IMR-90 (cell line): ENCODE measurements around the gene MINDY2. TPM values are rescaled to one million over a fixed set of nuclear protein-coding genes. Genes with fewer than 3 reads are reported as not detected.

Experiments
- ATAC-seq: fragments of 200-7000 bp; cut with Tn5 transposase; 2 replicates; pipeline ENCODE4 v1.9.1; 2020; ENCODE audit warnings: low read depth, mild to moderate bottlenecking, moderate library complexity
- BruUV-seq: library from RNA; stranded (reverse); fragments of 400-500 nt; replicated peaks from 2 replicates; lab custom pipeline; 2021; lab: Mats Ljungman, UMichigan
- CTCF ChIA-PET: fragments of 300-600 bp; formaldehyde crosslinking; extraction: SDS; loops from one replicate; lab custom pipeline; 2021; ENCODE audit warnings: antibody characterized with exemption; lab: Yijun Ruan, JAX
- POLR2A ChIA-PET: fragments of 300-600 bp; sonication (Branson Sonifier 250); formaldehyde crosslinking; loops from one replicate; lab custom pipeline; 2022; ENCODE audit warnings: antibody characterized with exemption; ENCODE audit not compliant: unreplicated experiment; lab: Charles Lee
- DNase-seq: peaks from one replicate; pipeline ENCODE4 v3.0.0; 2013
- H2AFZ ChIP-seq: replicated peaks from 2 replicates; pipeline ENCODE3; 2013; ENCODE audit warnings: low read length, mild to moderate bottlenecking; ENCODE audit not compliant: poor library complexity
- H2AK5ac ChIP-seq: 2 replicates; pipeline ENCODE4 v1.6.1; 2013; ENCODE audit warnings: low read depth, low read length, inconsistent platforms
- H2AK9ac ChIP-seq: replicated peaks from 2 replicates; pipeline ENCODE3; 2013; ENCODE audit warnings: mild to moderate bottlenecking, low read depth, low read length, moderate library complexity; ENCODE audit not compliant: poor library complexity
- H2BK120ac ChIP-seq: 2 replicates; pipeline ENCODE4 v1.6.1; 2013; ENCODE audit warnings: low read depth, low read length, inconsistent platforms
- H2BK15ac ChIP-seq: 3 replicates; pipeline ENCODE4 v1.6.1; 2013; ENCODE audit warnings: low read depth, low read length, inconsistent platforms
- H2BK20ac ChIP-seq: 2 replicates; pipeline ENCODE4 v1.6.1; 2013; ENCODE audit warnings: low read depth, mild to moderate bottlenecking, inconsistent platforms, low read length, moderate library complexity
- H2BK5ac ChIP-seq: 2 replicates; pipeline ENCODE4 v1.6.1; 2013; ENCODE audit warnings: mild to moderate bottlenecking, low read depth, low read length, inconsistent platforms; ENCODE audit not compliant: poor library complexity, severe bottlenecking
- H3K14ac ChIP-seq: replicated peaks from 2 replicates; pipeline ENCODE4 v1.6.1; 2013; ENCODE audit warnings: low read depth, low read length, inconsistent platforms
- H3K18ac ChIP-seq: 2 replicates; pipeline ENCODE4 v1.6.1; 2013; ENCODE audit warnings: low read depth, low read length, control low read depth
- H3K23ac ChIP-seq: 2 replicates; pipeline ENCODE4 v1.6.1; 2013; ENCODE audit warnings: low read depth, low read length, inconsistent platforms
- H3K27ac ChIP-seq: 2 replicates; pipeline ENCODE4 v1.5.1; 2013; ENCODE audit warnings: mild to moderate bottlenecking, control low read depth, low read length; ENCODE audit not compliant: insufficient read depth
- H3K27me3 ChIP-seq: 2 replicates; pipeline ENCODE4 v1.6.1; 2013; ENCODE audit warnings: low read length; ENCODE audit not compliant: control insufficient read depth, insufficient read depth
- H3K36me3 ChIP-seq: 2 replicates; pipeline ENCODE4 v1.6.1; 2013; ENCODE audit warnings: low read length, mixed read lengths; ENCODE audit not compliant: control insufficient read depth, insufficient read depth
- H3K4ac ChIP-seq: 2 replicates; pipeline ENCODE4 v1.6.1; 2013; ENCODE audit warnings: low read depth, low read length, inconsistent platforms
- H3K4me1 ChIP-seq: 2 replicates; pipeline ENCODE4 v1.6.1; 2013; ENCODE audit warnings: low read length, mixed read lengths; ENCODE audit not compliant: control insufficient read depth, insufficient read depth
- H3K4me2 ChIP-seq: 2 replicates; pipeline ENCODE4 v1.6.1; 2013; ENCODE audit warnings: low read depth, mild to moderate bottlenecking, control low read depth, low read length, moderate library complexity
- H3K4me3 ChIP-seq: 2 replicates; pipeline ENCODE4 v1.5.1; 2013; ENCODE audit warnings: low read depth, mild to moderate bottlenecking, control low read depth, low read length, moderate library complexity; ENCODE audit not compliant: insufficient read depth
- H3K56ac ChIP-seq: 2 replicates; pipeline ENCODE4 v1.6.1; 2013; ENCODE audit warnings: low read length, inconsistent platforms; ENCODE audit not compliant: insufficient read depth; ENCODE audit errors: extremely low read depth
- H3K79me1 ChIP-seq, 2 experiments: 2 replicates each; pipeline ENCODE4 v1.6.1; 2013; ENCODE audit warnings: low read length in 2 of 2, inconsistent platforms in 1 of 2, low read depth in 1 of 2
- H3K9ac ChIP-seq: 2 replicates; pipeline ENCODE4 v1.6.1; 2013; ENCODE audit warnings: low read depth, low read length, control low read depth
- H3K9me1 ChIP-seq: 2 replicates; pipeline ENCODE4 v1.6.1; 2013; ENCODE audit warnings: low read length, inconsistent platforms; ENCODE audit not compliant: insufficient read depth
- H3K9me3 ChIP-seq: 2 replicates; pipeline ENCODE4 v1.6.1; 2013; ENCODE audit warnings: low read length; ENCODE audit not compliant: control insufficient read depth, insufficient read depth
- H4K20me1 ChIP-seq: 2 replicates; pipeline ENCODE4 v1.6.1; 2013; ENCODE audit warnings: low read length, inconsistent platforms; ENCODE audit not compliant: insufficient read depth
- H4K5ac ChIP-seq: 2 replicates; pipeline ENCODE4 v1.6.1; 2013; ENCODE audit warnings: mild to moderate bottlenecking, low read depth, low read length, control low read depth
- H4K8ac ChIP-seq, 2 experiments: 2 replicates each; pipeline ENCODE4 v1.6.1; 2013; ENCODE audit warnings: low read depth in 2 of 2, low read length in 2 of 2, control low read depth in 1 of 2, inconsistent platforms in 1 of 2
- H4K91ac ChIP-seq: 2 replicates; pipeline ENCODE4 v1.6.1; 2013; ENCODE audit warnings: low read depth, low read length, inconsistent platforms; ENCODE audit not compliant: insufficient read depth
- CEBPB ChIP-seq: IDR thresholded peaks from 2 replicates; pipeline ENCODE4 v1.6.1; 2012; ENCODE audit warnings: low read depth, low read length, improper control_type of control experiment
- CHD1 ChIP-seq: IDR thresholded peaks from 2 replicates; pipeline ENCODE4 v1.6.1; 2012; ENCODE audit warnings: low read depth, low read length, improper control_type of control experiment
- CTCF ChIP-seq: conservative IDR thresholded peaks from 2 replicates; pipeline ENCODE4 v1.5.1; 2012; ENCODE audit warnings: mild to moderate bottlenecking, low read depth, low read length, improper control_type of control experiment
- FOS ChIP-seq: fragments of 150-350 bp; IDR thresholded peaks from 2 replicates; pipeline ENCODE4 v1.6.1; 2016; ENCODE audit warnings: low read depth, low read length
- MAFK ChIP-seq: IDR thresholded peaks from 2 replicates; pipeline ENCODE4 v1.6.1; 2012; ENCODE audit warnings: low read depth, low read length, improper control_type of control experiment
- MAZ ChIP-seq: IDR thresholded peaks from 2 replicates; pipeline ENCODE4 v1.6.1; 2012; ENCODE audit warnings: low read depth, mild to moderate bottlenecking, low read length, improper control_type of control experiment, moderate library complexity, borderline replicate concordance
- NFE2L2 ChIP-seq: fragments of 150-350 bp; IDR thresholded peaks from 2 replicates; pipeline ENCODE4 v1.6.1; 2016; ENCODE audit warnings: low read depth, mild to moderate bottlenecking, low read length
- USF2 ChIP-seq: fragments of 150-350 bp; IDR thresholded peaks from 2 replicates; pipeline ENCODE4 v1.6.1; 2017; ENCODE audit warnings: mild to moderate bottlenecking, antibody characterized with exemption, low read length, low read depth
- WGBS, 2 experiments: methylation state at CpG; one replicate each; pipeline versions ENCODE4 v1.1.5 to v1.1.7; 2013; ENCODE audit warnings: missing lambda C conversion rate in 2 of 2; ENCODE audit not compliant: insufficient read length in 1 of 2; ENCODE audit errors: extremely low coverage in 2 of 2; 5-methylcytosine and 5-hydroxymethylcytosine counted together
- dilution Hi-C: fragments of 300-500 bp; cut with HindIII; formaldehyde crosslinking; loops from one replicate; pipeline ENCODE4 v1.14.3; 2018; ENCODE audit warnings: low sequenced_read_pairs; ENCODE audit not compliant: unreplicated experiment
- in situ Hi-C: fragments of 300-500 bp; cut with MboI; formaldehyde crosslinking; loops from 3 replicates; pipeline ENCODE4 v1.14.3; 2019; ENCODE audit warnings: low sequenced_read_pairs, inconsistent platforms, mixed read lengths
- intact Hi-C: fragments of 100-400 bp; cut with micrococcal nuclease; formaldehyde crosslinking; loops from 2 replicates; pipeline ENCODE4 v1.10.0; 2022
- polyA plus RNA-seq, 3 experiments: library from polyadenylated mRNA; depleted of rRNA; stranded (reverse); fragments of >200 nt; gene quantifications; 2 replicates each; pipeline ENCODE4 v1.2.3, GENCODE V29; 2012; ENCODE audit warnings: low replicate concordance in 1 of 3
- total RNA-seq: library from RNA; depleted of rRNA; stranded (reverse); fragments of >200 nt; gene quantifications from 2 replicates; pipeline ENCODE4 v1.2.3, GENCODE V29; 2012

Gene MINDY2
- total and polyA plus RNA-seq, 2 of the 4 experiments (the other 2 are of a cell fraction), result 4.0 to 9.3 TPM

- no peak overlapping the region for H3K4ac ChIP-seq
- no peaks in the 10 kb centered on the region; the same call in 1 of the 2 replicates for H3K9me1 ChIP-seq
- H3K27me3 ChIP-seq, result no peaks in the 10 kb centered on the region
- ATAC-seq, result peak; percentile 41
- no peak overlapping the region for H2AFZ ChIP-seq
- WGBS, 2 experiments, result no CpG with 5 or more reads among the region's 4 CpGs
- no peak overlapping the region for H3K9ac ChIP-seq
- TF ChIP-seq USF2, result no peak
- TF ChIP-seq CTCF, result no peak
- no peak for TF ChIP-seq NFE2L2
- no peak for TF ChIP-seq MAFK
- no peak for TF ChIP-seq CHD1
- peak; percentile 93 for TF ChIP-seq CEBPB
- no peak for TF ChIP-seq FOS
- TF ChIP-seq MAZ, result no peak
- H2BK20ac ChIP-seq, result no peak overlapping the region
- H3K18ac ChIP-seq, result no peak overlapping the region
- H3K4me2 ChIP-seq, result no peak overlapping the region
- H2BK120ac ChIP-seq, result no peak overlapping the region
- no peaks in the 10 kb centered on the region for H3K36me3 ChIP-seq
- H2AK5ac ChIP-seq, result no peak overlapping the region
- no peak overlapping the region for H2AK9ac ChIP-seq
- H2BK15ac ChIP-seq, result no peak overlapping the region
- H3K4me1 ChIP-seq, result peaks cover 2% of the 10 kb centered on the region; the same call in 1 of the 2 replicates
- in situ Hi-C loops (no loop called here), intact Hi-C loops (no loop called here), dilution Hi-C loops (no loop called here)
- no peak overlapping the region for H2BK5ac ChIP-seq
- H4K20me1 ChIP-seq, result no peaks in the 10 kb centered on the region
- no peak overlapping the region for H3K4me3 ChIP-seq
- ChIA-PET POLR2A (no interaction called here), CTCF (no interaction called here)
- no peak overlapping the region for H3K56ac ChIP-seq
- H4K5ac ChIP-seq, result no peak overlapping the region
- H3K9me3 ChIP-seq, result peaks cover 3% of the 10 kb centered on the region; the same call in 1 of the 2 replicates
- H3K79me1 ChIP-seq, result no peaks in the 10 kb centered on the region; a peak in 1 of 4 replicates
- no peak overlapping the region for H3K14ac ChIP-seq
- no peak overlapping the region for H3K23ac ChIP-seq
- H4K8ac ChIP-seq, result no peak overlapping the region
- no TSS peak for BruUV-seq
- H4K91ac ChIP-seq, result no peak overlapping the region
- H3K27ac ChIP-seq, result no peak overlapping the region
- peak; percentile 60 for DNase-seq
Measured at GRCh38 chr15:58870451-58870850, 99.3 kb downstream of the MINDY2 start.
